Inflammatory macrophage treated with lipopolysaccharide for 4 hours (primary cell): ENCODE measurements around the gene REXO2.

Experiments used
- DNase-seq: peaks from one replicate; pipeline ENCODE4 v3.0.0-alpha.2; 2020

REXO2 gene

DNA sequence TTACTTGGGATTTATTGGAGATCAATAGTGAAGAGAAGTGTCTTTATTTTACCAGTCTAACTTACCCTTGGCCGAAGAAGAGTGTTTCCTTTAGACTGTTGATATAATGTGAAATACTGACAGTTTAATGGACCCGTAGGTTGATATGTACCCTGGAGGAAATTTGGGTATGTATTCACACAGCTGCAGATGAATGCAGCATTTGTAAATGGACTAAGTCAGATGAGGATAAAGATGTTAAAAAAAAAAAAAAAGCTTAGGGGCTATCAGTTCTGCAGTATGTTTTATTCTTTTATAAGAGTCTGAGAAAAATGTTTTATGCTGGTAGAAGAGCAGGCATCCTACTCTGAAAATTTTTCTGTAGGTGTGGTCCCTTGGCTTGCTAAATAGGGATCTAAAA is 2.7 kb downstream of the REXO2 start:
- DNase-seq = no peak

DNA sequence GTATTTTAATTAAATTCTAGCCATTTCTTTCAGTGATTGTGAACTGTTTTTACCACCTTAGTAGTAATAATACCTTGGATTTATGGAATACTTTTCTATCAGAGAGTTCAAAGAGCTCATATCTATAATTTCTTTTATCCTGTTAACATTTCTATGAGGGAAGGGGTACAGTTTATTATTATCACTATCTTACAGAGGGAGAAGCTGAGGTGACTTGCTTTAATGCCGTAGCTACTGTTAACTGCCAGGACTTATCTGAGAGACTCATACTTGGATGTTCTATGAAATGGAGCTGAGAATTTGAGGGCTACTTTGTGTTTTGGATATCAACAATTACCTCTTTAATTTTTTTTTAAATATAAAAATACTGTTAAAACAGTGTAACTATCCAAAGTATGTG is 3.3 kb downstream of the REXO2 start:
- DNase-seq = no peak

DNA sequence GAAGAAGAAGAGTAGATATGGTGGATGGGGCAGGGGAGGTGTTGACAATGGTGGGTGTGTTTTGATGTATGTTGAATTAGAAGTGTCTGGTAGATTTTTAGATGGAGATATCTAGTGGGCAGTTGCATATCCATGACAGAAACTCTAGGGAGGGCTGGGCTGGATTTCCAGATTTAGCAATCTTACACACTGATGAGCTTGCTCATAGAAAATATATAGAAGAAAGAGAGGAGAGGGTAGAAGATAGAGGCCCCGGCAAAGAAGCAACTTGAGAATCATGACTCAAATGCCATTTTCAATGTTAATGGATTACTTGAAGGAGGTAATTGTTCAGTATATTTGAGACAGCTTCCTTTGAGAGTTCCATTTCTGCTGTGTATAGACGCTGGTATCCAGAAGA is 8.2 kb downstream of the REXO2 start:
- DNase-seq = no peak

DNA sequence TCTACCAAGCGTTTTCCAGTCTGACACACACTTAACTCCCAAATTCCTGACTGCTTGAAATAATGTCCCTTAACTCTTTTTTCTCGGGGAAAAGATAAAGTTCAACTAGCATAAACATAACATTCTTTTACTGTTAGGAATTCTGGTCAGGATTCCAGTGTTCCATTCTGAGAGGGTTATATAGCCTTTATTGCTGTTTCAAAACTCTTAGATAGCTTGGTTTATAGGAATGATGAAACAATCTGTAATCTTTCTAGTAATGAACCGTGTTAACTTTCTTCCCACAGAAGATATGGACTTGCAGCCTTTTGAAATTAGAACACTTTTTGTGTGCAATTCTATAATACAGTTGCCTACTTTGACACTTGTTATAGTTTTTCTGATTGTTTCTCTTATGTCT is 8.6 kb downstream of the REXO2 start:
- DNase-seq = no peak

DNA sequence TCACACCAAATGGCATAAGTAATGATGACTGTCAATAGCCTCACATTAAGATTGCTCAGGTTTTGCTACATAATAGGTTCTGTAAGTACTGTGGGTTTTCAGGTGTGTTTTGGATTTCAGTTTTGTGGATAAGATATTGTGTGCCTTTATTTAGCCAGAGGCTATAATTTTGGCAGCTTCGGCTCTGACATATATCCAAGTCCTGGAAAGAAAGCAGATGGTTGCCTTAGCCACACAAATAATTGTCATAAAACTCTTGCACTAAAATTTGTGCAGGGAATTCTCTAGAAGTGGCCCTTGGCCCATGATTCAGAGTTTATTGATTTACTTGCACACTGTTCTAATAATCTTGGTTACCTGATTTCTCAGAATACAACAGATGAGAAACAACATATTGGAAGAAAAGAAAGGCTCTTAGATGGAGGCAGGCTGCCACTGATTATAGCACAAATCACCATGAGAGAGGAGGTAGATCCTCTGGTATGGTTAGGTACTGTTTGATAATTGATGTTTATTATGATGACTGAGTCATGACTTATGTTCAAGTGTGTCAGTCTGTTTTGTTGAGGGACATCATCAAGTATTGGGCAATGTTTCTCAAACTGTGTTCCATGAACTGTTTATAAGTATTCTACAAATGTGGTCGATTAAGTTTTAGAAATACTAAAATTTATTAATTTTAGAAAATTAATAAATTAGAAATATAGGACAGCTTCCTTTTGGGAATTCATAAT is 9.6 kb downstream of the REXO2 start:
- no peak for DNase-seq

DNA sequence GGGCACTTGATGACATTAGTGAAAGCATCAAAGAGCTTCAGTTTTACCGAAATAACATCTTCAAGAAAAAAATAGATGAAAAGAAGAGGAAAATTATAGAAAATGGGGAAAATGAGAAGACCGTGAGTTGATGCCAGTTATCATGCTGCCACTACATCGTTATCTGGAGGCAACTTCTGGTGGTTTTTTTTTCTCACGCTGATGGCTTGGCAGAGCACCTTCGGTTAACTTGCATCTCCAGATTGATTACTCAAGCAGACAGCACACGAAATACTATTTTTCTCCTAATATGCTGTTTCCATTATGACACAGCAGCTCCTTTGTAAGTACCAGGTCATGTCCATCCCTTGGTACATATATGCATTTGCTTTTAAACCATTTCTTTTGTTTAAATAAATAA is 10.6 kb downstream of the REXO2 start:
- no peak for DNase-seq

DNA sequence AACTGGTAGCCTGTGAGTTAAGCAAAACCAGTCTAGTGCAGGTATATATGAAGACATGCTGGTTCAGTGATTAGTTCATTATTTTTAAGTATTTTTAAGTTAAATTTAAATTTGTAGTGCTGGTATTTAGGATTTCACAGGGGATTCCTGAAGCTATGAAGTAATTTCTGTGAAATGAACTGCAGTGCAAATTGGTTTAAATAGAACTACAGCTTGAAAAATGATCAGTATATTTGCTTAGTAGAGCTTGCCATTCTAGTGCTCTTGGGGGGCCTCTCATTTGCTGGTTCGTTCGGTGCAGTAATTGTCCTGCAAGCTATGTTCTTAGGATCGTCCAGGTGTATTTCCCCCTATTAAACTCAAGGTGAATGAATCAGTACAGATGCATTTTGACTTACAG is 13.1 kb downstream of the REXO2 start:
- DNase-seq = no peak

DNA sequence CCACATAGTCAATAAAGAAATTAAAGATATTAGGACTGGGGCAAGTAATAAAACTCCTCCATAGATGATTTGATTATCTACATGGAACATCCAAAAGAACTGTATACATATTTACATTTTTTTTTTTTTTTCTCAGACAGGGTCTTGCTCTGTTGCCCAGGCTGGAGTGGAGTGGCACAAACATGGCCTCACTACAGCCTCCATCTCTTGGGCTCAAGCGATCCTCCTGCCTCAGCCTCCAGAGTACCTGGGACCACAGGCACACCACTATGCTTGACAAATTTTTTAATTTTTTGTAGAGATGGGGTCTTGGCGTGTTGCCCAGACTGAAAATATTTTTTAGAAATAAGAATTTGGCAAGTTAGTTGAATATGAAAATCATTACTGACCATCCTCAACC is 24.7 kb downstream of the REXO2 start:
- DNase-seq = no peak

DNA sequence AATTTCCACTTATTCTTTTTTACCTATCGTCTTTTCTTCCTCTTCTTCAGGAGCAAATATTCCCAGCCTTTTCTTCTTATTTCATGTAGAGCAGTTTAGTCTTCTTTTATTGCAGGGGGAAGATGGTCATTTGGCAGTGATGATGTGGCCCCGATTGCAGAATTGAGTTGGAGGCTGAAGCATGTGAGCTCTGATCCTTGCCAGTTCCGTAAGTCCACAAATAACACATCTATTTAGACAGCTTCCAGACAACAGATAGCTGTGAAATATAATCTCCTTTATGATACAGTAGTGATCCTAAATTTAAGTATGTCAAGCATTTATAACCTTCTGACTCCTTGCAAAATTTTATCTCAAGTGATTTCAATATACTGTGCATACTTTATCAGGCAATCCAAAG is 27.5 kb downstream of the REXO2 start:
- DNase-seq = no peak

DNA sequence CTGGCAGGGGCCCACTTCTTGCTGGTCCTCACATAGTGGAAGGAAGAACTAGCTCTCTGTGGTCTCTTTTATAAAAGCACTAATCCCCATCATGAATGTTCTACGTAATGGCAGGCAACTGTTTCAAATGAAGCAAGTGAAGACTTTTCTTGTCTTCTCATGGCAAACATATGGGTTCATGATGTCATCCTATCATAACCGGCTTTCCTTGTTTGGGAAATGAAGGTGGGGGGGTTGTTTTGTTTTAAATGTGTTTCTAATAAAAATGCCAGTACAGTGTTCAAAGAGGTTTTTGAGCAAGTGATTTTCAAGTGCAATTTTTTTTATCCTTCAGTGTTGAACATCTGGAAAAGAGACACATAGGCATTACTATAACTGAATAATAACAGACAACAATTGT is 33.4 kb downstream of the REXO2 start:
- DNase-seq = no peak

DNA sequence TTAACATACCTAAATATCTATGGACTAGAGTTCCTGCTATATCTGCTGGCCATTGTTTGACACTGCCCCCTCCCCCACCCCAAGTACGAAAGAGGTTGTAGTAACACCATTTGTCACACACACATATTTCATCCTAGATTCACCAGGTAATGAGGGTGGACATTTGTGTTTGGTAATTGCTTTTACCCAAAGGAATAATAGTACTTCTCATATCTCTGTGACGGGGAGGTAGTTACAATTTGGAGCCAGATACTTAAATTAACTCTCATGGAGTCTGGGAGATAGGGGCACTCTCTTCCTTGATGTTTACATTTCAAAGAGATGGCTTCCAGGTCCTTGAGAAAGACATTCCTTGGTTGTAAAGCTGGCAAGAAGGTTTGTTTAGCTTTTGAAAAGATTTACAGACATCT is 38.7 kb downstream of the REXO2 start:
- no peak for DNase-seq

DNA sequence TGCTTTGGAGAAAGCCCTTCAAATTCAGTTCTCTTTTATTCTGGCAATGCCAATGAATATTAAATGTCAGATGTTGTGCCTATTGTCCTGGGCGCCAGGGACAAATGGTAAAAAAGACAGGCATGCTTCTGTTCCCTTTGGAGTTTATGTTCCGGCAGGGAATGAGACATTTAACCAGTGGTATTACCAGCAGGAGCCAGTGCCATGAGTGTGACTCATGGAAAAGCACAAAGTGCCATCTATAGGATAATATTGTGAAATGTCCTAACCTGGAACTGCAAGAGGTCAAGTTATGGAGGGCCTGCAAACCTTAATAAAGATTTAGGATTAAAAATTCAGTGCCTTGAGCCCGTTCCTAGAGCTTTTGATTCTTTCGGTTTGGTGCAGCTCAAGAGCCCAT is 39.5 kb downstream of the REXO2 start:
- DNase-seq = no peak

DNA sequence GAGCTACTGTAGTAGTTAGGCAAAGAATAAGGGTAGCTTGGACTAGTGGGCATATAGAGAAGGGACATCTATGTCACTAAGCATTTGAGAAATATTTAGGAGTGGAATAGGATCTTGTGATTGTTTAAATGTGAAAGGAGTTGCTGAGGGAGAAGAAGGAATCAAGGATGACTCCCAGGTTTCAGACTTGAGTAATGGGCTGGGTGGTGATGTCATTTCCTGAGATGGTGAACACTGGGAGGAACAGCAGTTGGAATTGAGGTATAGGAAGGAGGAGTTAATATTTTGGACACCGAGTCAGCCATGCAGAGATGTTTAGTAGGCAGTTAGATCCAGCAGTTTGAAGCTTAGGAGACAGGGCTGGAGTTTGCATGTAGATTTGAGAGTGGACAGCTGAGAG is 40.1 kb downstream of the REXO2 start:
- no peak for DNase-seq

DNA sequence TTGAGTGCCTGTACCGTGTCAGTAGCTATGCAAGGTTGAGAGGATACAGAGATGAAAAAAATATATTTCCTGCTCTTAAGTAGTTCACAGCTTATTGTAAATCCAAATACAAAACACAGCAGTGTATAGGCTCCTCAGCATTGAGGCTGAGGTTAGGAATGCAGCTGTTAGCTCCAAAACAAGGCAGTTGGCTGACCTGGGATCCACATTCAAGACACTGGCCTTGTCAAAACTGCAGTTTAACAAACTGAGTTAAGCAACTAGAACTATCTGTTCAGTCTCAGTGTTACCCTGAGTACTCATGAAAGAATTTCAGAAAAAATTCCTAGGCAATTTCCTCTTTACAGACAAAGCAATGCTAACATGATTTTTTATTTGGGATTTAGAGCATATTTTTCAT is 42.8 kb downstream of the REXO2 start:
- no peak for DNase-seq

DNA sequence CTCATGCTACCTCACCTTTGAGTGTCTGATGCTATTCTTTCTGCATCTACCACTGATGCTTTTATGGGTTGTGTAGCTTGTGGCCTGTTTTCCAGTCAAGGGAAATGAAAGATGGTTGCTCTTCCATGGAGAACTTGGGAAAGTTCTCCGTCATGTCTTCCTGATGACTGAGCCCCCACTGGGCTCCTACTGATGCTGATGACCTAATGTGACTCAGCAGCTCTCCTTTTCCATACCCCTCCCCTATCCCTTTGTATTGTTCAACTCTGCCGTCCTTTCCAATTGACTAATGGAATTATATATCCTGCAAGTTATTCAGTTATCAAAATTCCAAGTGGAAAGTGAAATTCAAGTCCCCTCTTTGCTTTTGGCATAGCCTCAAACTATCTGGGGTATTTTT is 44.7 kb downstream of the REXO2 start:
- no peak for DNase-seq

DNA sequence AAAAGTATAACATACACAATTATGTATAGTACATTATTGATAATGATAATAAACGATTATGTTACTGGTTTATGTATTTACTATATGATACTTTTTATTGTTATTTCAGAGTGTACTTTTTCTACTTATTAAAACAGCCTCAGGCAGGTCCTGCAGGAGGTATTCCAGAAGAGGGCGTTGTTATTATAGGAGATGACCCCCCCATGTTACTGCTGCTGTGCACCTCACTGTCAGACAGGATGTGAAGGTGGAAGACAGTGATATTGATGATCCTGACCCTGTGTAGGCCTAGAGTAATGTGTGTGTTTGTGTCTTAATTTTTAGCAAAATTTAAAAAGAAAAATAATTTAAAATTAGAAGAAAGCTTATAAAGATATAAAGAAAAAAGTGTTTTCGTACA is 57.6 kb downstream of the REXO2 start:
- DNase-seq = no peak

DNA sequence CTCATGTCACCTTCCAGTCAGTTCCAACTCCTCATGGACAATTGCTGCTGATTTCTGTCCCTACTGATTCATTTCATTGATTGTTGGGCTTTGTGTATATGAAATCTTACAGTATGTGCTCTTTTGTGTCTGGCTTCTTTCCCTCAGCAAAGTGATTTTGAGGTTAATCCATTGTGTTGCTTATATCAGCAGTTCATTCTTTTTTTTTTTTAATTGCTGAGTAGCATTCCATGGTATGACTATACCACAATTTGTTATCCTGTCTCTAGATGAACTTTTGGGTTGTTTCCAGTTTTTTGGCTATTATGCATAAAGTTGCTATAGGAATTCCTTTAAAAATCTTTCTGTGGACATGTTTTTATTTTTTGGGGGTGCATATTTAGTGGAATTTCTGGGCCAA is 60.5 kb downstream of the REXO2 start:
- no peak for DNase-seq
